ENCODE measurements around the gene PID1.

The PID1 gene

DNA sequence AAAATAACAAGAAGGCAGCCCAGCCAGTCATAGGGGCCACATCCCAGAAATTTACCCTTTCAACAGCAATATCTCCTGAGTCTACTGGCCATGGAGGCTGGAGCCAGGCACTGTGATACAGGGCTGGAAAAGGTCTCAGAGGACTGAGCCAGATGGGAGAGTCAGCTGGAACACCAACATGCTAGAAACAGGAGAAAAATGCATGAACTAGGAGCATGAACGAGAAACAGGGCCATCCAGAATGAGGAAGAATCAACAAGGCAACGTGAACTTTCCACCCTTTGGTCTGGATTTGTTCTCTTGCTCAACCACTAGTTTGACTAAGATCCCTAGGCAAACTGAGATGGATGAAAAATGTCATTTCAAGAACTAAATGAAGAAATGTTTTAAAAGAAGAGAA lies 13.1 kb downstream of the PID1 start:
- no peak for DNase-seq

- no peak for DNase-seq
Observed at GRCh38 chr2:229256376-229256775, 14.7 kb downstream of the PID1 start.

GRCh38 chr2:229254206-229254605 lies 16.9 kb downstream of the PID1 start:
- no peak for DNase-seq

- DNase-seq, result no peak
Observed at GRCh38 chr2:229252996-229253395, 18.1 kb downstream of the PID1 start.

- DNase-seq, result no peak
Observed at GRCh38 chr2:229252280-229252679, 18.8 kb downstream of the PID1 start.

GRCh38 chr2:229249536-229249935 lies 21.6 kb downstream of the PID1 start:
- no peak for DNase-seq

- DNase-seq, result no peak
Observed at GRCh38 chr2:229246334-229246733, 24.8 kb downstream of the PID1 start.

GRCh38 chr2:229244975-229245374 lies 26.1 kb downstream of the PID1 start:
- no peak for DNase-seq

DNA sequence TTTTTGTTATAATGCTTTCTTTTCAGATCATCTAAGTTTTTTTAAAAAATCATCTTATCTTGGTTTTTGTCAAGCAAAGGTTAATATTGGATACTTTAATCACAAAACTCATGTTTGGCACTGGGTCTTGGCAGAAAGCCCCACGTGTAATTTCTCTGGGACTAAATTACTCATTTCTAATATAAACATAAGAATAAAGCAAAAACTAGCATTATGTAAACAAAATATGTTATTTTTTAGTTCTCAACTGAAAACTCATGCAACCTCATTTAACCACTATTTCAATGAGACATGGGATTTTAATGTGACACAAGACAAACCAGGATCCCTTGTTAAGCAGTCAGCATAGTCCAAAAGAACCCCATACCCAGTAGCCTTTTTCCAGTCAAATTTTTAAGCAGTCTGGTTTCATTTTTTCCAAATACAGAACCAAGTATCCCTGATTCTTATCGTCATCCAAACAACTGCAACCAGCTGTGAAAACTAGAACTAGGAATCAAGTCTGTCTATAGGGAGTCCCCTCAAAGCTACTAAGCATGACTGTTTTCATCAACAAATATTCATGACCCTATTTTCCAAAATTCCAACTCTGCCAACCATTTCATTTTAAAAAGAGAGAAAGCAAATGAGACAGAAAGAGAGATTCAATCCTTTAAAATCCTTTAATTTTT lies 27.1 kb downstream of the PID1 start:
- no peak for DNase-seq

GRCh38 chr2:229240984-229241491 lies 30.0 kb downstream of the PID1 start:
- no peak for DNase-seq

DNA sequence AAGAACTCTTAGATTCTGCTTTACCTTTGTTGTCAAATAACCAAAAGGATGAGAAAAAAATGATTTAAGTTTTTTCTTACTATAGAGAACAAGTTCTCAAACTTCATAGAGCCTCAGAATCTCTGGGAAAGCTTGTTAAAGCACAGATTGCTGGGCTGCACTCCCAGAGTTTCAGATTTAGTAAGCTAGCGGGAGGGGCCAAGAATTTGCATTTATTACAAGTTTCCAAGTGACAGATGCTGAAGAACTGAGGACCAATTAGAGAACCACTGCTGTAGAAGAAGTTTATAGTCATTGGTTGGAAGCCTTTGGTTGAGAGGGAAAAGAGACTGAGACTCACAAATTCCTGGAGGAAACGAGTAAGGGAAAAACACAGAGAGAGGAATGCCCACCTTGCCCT lies 32.1 kb downstream of the PID1 start:
- DNase-seq, result no peak

GRCh38 chr2:229237270-229237669 lies 33.8 kb downstream of the PID1 start:
- DNase-seq, result no peak

GRCh38 chr2:229235131-229235914 lies 35.8 kb downstream of the PID1 start:
- no peak for DNase-seq

DNA sequence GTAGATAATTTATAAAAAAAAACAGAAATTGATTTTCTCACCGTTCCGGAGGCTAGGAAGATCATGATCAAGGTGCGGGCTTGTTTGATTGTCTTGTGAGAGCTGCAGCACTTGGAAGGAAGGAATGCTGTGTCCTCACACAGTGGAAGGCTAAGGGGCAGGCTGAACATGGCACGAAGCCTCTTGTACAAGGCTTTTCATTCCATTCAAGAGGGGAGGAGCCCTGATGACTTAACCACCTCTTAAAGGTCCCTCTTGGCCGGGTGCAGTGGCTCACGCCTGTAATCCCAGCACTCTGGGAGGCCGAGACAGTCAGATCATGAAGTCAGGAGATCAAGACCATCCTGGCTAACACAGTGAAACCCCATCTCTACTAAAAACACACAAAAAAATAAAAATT lies 39.2 kb downstream of the PID1 start:
- no peak for DNase-seq

DNA sequence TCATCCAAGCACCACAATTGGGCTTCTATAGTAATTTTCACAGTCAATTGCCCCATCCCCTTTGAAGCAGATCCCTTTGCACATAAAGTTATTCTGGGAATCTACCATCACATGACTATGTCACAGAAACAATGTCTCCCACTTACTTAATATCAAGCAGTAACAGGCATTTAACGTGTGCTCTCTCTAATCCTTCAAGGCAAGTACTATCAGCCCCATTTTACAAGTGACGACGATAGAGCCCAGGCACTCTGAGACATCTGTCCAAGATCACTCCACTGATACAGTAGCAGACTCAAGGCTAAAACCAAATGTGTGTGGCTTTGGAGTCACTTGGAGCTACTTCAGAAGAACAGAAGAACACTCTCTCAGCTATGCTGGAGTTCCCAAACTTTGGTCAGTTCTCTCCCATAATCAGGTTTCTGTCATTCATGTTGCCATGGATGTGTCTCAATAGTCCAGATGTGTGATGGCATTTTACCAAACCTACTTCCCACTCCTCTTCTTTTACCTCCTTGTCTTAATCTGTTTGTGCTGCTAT lies 39.7 kb downstream of the PID1 start:
- DNase-seq, result no peak

DNA sequence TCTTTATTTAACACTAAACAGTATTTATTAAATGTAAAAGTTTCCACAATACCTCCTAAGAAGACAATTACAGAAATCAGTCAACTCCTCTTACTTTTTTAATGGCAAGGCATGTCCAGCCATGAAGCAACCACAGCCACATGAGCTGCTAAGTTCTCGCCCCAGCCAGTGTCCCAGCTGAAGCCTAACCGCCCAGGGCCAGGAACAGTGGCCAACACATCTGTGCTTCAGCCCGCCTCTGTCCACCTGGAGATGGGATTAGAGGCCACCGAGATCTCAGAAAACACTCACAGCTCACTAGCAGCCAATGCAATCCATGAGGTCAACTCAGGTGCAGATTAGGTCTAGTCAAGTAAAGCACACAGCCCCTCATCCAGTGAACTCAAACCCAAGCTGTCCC lies 40.2 kb downstream of the PID1 start:
- DNase-seq, result no peak

- no peak for DNase-seq
Observed at GRCh38 chr2:229230256-229230655, 40.8 kb downstream of the PID1 start.

GRCh38 chr2:229226382-229226781 lies 44.7 kb downstream of the PID1 start:
- no peak for DNase-seq

DNA sequence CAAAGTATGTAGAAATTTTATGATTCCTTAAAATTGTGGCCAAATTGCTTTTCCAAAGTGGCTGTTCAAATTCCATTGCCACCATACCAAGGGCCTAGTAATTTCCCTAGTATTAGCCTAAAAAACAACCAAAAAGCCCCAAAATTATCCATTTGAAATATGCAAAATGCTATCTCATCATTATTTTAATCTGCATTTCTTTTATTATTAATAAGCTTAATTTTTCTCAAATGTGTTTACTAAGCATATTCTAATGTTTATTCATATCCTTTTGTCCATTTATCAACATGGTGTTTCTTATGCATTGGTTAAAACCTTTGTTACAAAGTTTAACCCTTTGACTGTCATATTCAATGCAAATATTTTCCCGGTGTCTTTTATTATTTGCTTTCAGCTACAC lies 48.0 kb downstream of the PID1 start:
- no peak for DNase-seq

DNA sequence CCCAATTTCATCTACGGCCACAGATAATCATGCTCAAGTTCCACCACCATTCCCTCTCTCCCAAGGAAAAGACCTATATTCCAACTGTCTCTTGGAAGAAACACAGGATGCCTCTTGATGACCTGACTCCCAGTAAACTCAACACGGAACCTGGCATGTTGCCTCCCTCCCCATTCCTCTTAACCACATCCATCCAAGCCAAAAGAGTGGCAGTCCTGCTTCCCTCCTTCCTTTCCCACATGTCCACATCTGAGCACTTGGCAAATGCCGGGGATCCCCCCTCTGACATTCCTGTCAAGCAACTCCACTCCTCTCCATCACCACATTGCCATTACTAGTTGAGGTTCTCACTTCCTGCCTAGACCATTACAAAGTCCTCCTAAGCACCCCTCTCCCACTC lies 49.4 kb downstream of the PID1 start:
- no peak for DNase-seq

- no peak for DNase-seq
Observed at GRCh38 chr2:229220254-229220653, 50.8 kb downstream of the PID1 start.

- no peak for DNase-seq
Observed at GRCh38 chr2:229218329-229218921, 52.7 kb downstream of the PID1 start.

GRCh38 chr2:229212241-229212640 lies 58.8 kb downstream of the PID1 start:
- DNase-seq, result no peak

- DNase-seq, result no peak
Observed at GRCh38 chr2:229210641-229211040, 60.4 kb downstream of the PID1 start.

All from KG1 (cell line).